ENCODE results near the gene L2HGDH. TPM values are rescaled to one million over a fixed set of nuclear protein-coding genes. Genes with fewer than 3 reads are reported as not detected.

The L2HGDH gene
- total and polyA plus RNA-seq, 10 of the 15 experiments (the other 5 are each of a cell fraction or from before 2014, with no cell fraction given), result 2.6 to 18.3 (median 13.5) TPM

DNA sequence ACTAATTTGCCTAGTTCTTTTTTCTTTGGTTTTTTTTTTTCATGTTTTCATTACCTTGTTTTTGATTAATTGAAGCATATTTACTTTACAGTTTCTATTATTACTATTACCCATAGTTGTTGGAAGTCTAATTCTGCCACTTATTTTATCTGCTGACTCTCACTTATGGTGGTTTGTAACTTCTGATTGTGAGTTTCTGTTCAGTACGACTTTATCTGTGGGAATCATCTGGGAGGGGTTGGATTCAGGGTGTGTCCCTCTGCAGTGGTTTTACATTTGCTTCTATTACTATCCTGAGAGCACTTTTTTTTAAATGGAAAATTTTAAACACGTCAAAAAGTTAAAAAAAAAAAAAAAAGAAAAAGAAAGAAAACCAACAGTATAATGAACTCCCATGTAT is 54.3 kb downstream of the L2HGDH start:
- WGBS (ENCODE audit: insufficient coverage, insufficient replicate concordance, low lambda C conversion rate, missing lambda C conversion rate), result 100% methylated on average over 1 of the region's 2 CpGs
- TF ChIP-seq RAD51 (IDR thresholded peaks at IDR 0.05) (no peak), CHD1 (IDR thresholded peaks at IDR 0.05; ENCODE audit: low read depth, low read length) (no peak), DPF2 (IDR thresholded peaks at IDR 0.05) (no peak), CHD4 (IDR thresholded peaks at IDR 0.05) (no peak), NFYB (IDR thresholded peaks at IDR 0.05; ENCODE audit: insufficient read depth, low read depth, low read length) (no peak), KLF5 (IDR thresholded peaks at IDR 0.05; ENCODE audit: partially characterized antibody) (no peak), NBN (IDR thresholded peaks at IDR 0.05) (no peak), MEF2A (IDR thresholded peaks at IDR 0.05; ENCODE audit: insufficient read depth, low read depth, low read length) (no peak), NR2C2 (IDR thresholded peaks at IDR 0.05; ENCODE audit: borderline replicate concordance, control insufficient read depth, insufficient read length, low read depth) (no peak), IRF4 (IDR thresholded peaks at IDR 0.05; ENCODE audit: low read depth, low read length) (no peak), CHD2 (IDR thresholded peaks at IDR 0.05; ENCODE audit: borderline replicate concordance, low read depth, low read length) (no peak), IKZF2 (IDR thresholded peaks at IDR 0.05) (no peak), POLR2A (IDR thresholded peaks at IDR 0.05; ENCODE audit: low read depth, low read length) (no peak), CREB1 (IDR thresholded peaks at IDR 0.05; ENCODE audit: low read depth) (no peak), RB1 (IDR thresholded peaks at IDR 0.05; ENCODE audit: borderline replicate concordance) (no peak), KAT2A (conservative IDR thresholded peaks at IDR 0.05; ENCODE audit: control insufficient read depth, low read depth, low read length) (no peak)
- TF ChIP-seq, protein P1, sequence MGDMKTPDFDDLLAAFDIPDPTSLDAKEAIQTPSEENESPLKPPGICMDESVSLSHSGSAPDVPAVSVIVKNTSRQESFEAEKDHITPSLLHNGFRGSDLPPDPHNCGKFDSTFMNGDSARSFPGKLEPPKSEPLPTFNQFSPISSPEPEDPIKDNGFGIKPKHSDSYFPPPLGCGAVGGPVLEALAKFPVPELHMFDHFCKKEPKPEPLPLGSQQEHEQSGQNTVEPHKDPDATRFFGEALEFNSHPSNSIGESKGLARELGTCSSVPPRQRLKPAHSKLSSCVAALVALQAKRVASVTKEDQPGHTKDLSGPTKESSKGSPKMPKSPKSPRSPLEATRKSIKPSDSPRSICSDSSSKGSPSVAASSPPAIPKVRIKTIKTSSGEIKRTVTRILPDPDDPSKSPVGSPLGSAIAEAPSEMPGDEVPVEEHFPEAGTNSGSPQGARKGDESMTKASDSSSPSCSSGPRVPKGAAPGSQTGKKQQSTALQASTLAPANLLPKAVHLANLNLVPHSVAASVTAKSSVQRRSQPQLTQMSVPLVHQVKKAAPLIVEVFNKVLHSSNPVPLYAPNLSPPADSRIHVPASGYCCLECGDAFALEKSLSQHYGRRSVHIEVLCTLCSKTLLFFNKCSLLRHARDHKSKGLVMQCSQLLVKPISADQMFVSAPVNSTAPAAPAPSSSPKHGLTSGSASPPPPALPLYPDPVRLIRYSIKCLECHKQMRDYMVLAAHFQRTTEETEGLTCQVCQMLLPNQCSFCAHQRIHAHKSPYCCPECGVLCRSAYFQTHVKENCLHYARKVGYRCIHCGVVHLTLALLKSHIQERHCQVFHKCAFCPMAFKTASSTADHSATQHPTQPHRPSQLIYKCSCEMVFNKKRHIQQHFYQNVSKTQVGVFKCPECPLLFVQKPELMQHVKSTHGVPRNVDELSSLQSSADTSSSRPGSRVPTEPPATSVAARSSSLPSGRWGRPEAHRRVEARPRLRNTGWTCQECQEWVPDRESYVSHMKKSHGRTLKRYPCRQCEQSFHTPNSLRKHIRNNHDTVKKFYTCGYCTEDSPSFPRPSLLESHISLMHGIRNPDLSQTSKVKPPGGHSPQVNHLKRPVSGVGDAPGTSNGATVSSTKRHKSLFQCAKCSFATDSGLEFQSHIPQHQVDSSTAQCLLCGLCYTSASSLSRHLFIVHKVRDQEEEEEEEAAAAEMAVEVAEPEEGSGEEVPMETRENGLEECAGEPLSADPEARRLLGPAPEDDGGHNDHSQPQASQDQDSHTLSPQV (IDR thresholded peaks at IDR 0.05), result no peak
- TF ChIP-seq, protein P2, sequence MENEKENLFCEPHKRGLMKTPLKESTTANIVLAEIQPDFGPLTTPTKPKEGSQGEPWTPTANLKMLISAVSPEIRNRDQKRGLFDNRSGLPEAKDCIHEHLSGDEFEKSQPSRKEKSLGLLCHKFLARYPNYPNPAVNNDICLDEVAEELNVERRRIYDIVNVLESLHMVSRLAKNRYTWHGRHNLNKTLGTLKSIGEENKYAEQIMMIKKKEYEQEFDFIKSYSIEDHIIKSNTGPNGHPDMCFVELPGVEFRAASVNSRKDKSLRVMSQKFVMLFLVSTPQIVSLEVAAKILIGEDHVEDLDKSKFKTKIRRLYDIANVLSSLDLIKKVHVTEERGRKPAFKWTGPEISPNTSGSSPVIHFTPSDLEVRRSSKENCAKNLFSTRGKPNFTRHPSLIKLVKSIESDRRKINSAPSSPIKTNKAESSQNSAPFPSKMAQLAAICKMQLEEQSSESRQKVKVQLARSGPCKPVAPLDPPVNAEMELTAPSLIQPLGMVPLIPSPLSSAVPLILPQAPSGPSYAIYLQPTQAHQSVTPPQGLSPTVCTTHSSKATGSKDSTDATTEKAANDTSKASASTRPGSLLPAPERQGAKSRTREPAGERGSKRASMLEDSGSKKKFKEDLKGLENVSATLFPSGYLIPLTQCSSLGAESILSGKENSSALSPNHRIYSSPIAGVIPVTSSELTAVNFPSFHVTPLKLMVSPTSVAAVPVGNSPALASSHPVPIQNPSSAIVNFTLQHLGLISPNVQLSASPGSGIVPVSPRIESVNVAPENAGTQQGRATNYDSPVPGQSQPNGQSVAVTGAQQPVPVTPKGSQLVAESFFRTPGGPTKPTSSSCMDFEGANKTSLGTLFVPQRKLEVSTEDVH (IDR thresholded peaks at IDR 0.05; ENCODE audit: low read depth, partially characterized antibody), result no peak
- Histone ChIP-seq H3K27ac (ENCODE audit: control insufficient read depth, insufficient read depth) (no peak overlapping the region), H3K4me1 (ENCODE audit: control insufficient read depth, insufficient read depth, low read length) (no peaks in the 10 kb centered on the region), H3K9me3 (replicated peaks; ENCODE audit: control insufficient read depth, insufficient read depth, low read length) (no peaks in the 10 kb centered on the region), H3K4me3 (no peak overlapping the region), H3K27me3 (replicated peaks in 1 of 2; ENCODE audit: control insufficient read depth in 2 of 2, insufficient read depth in 2 of 2, low read length in 1 of 2) (no peaks in the 10 kb centered on the region), H2AFZ (ENCODE audit: control insufficient read depth, low read depth, low read length) (no peak overlapping the region), H3K79me2 (ENCODE audit: control insufficient read depth, insufficient read depth, low read length) (no peaks in the 10 kb centered on the region), H3K9ac (ENCODE audit: control insufficient read depth, insufficient read depth, low read length) (no peak overlapping the region), H3K36me3 (ENCODE audit: control insufficient read depth in 2 of 2, insufficient read depth in 2 of 2, low read length in 1 of 2) (no peaks in the 10 kb centered on the region), H4K20me1 (ENCODE audit: control insufficient read depth, insufficient read depth) (no peaks in the 10 kb centered on the region), H3K4me2 (ENCODE audit: control insufficient read depth, insufficient read depth) (no peak overlapping the region)
- ATAC-seq, result no peak
- ChIA-PET CTCF (no interaction called here), POLR2A (no interaction called here), RAD21 (ENCODE audit: unreplicated experiment) (no interaction called here), SMC1A (ENCODE audit: uncharacterized antibody, unreplicated experiment) (no interaction called here)
- no peak for FAIRE-seq
- intact Hi-C loops (cut with micrococcal nuclease; ENCODE audit: unreplicated experiment), result no loop called here
- in situ Hi-C loops (cut with MboI), result no loop called here
- BruUV-seq (replicated peaks), result no TSS peak
- DNase-seq (ENCODE audit: low read depth, low spot score), result no peak
